GM18508 (cell line): ENCODE results near the gene GINS2.

Experiments
- ATAC-seq: cut with Tn5 transposase; IDR thresholded peaks from one replicate; pipeline ENCODE4 v1.9.1; 2021; ENCODE audit warnings: moderate number of reproducible peaks; ENCODE audit not compliant: insufficient read depth, unreplicated experiment

The GINS2 gene

DNA sequence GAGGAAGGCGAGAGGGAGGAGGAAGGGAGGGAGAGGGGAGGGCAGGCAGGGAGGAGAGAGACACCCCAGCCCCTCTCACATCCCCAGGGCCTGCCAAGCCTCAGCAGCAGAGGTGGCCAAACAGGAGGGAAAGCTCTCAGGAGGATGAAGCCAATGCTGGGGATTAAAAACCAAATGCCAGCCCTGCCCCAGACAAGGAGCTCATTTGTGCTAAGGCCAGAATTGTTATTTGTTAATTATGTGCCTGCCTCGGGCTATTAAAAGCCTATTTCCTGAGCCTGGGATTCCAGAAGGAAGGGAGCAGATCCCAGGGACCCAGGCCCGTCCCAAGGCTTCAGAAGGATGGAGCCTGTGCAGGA lies 27.9 kb upstream of the GINS2 start:
- ATAC-seq: no peak

GRCh38 chr16:85716022-85716679 lies 27.4 kb upstream of the GINS2 start:
- ATAC-seq: no peak

- ATAC-seq: no peak
Observed at GRCh38 chr16:85715169-85716021, 26.6 kb upstream of the GINS2 start.

GRCh38 chr16:85712801-85713200 lies 24.0 kb upstream of the GINS2 start:
- ATAC-seq: no peak

- no peak for ATAC-seq
Observed at GRCh38 chr16:85711982-85712587, 23.3 kb upstream of the GINS2 start.

- no peak for ATAC-seq
Observed at GRCh38 chr16:85710732-85711131, 22.0 kb upstream of the GINS2 start.

- ATAC-seq: no peak
Observed at GRCh38 chr16:85709766-85710585, 21.2 kb upstream of the GINS2 start.

DNA sequence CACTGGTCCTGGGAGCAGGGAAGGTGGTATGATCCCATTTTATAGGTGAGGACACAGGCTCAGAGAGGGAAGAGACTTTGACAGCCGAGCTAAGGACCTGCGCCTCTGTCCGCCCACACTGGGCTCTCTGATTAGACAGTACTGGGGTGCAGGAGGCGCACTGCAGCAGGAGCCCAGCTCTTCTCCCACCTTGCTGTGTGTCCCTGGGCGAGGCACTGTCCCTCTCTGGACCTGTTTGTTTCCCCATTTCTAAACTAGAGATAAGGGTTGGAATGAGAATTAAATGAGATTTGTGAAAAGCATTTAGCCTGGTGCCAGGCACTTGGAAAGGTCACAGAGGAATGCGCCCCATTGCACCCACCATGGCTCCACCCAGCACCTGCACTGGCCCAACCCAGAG lies 19.6 kb upstream of the GINS2 start:
- no peak for ATAC-seq

DNA sequence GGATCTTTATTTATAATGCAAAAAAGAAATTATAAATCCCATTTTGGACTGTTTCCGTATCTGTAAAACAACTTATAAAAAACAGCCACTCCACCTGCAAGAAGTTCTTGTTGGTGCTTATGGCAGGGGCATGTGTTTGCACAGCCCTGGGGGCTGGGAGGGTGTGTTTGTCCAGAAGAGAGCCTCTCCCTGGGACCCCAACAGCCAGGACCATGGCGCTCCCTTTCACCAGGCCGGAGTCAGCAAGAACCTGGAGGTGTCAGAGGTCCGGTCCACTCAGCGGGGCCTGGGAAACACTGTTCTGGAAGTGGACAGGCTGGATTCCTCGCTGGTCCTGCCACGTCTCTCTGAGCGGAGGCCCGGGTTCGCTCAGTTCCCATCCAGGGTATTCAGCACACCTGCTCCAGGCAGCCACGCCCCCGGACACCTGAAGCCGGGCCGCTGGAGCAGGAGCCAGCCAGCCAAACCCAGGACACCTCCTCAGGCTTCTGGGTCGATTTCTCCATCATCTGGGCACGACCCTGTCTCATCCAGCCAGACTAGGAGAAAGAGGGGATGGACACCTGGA lies 18.9 kb upstream of the GINS2 start:
- ATAC-seq: no peak

DNA sequence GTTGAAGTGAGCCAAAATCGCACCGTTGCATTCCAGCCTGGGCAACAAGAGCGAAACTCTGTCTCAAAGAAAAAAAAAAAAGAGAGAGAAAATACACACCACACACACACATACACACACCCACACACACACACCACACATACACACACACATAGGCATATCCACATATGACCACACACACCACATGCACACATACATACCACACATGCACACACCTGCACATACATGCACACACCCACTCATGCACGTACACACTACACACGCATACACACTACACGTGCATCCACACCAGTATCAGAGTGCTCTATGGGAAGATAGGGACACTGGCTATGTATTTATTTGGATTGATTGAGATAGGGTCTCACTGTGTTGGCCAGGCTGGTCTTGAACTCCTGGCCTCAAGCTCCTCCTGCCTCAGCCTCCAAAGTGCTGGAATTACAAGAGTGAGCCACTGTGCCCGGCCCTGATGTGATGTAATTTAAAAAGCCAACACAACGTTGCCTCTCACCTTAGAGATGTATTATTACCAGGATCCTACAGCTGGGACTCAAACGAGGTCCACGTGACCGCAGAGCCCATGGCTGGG lies 17.8 kb upstream of the GINS2 start:
- no peak for ATAC-seq

DNA sequence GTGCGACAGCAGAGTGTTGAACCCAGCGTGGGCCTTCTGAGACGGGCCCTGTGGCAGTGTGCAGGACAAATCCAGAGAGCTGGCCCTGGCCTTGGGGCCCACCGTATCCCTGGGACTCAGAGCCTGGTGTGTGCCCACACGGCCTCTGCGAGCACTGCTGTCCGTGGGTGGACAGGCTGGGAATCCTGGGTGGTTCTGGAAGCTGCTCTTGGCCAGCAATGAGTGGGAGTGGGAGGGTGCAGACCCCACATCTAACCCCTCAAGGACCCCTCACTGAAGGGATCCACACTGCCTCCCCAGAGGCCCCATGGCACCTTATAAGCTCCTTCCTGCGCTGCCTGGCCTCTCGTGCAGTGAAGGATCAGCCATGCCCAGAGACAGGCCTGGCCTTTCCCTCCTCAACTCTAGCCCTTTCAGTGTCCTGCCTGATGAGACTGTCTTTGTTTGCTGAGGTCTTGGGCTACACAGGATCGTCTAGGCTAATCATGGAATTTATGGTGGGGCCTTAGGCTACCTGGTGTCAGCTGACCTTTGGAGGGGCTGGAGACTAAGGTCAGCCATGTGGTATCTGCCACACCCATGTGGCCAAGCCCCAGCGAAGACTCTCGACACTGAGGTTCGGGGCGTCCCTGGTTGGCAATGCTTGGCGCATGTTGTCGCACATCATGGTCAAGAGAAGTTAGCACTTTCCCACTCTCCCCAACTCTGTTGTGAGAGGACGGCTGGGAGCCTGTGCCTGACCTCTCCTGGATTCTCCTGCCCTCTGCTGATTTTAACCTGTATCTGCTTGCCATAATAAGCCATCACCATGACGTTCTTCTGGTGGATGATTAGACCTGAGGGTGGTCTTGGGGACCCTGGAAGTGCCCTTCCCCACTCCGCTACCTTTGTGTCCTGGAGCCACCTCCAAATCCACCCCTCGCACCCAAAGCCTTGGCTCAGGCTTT lies 16.4 kb upstream of the GINS2 start:
- no peak for ATAC-seq

DNA sequence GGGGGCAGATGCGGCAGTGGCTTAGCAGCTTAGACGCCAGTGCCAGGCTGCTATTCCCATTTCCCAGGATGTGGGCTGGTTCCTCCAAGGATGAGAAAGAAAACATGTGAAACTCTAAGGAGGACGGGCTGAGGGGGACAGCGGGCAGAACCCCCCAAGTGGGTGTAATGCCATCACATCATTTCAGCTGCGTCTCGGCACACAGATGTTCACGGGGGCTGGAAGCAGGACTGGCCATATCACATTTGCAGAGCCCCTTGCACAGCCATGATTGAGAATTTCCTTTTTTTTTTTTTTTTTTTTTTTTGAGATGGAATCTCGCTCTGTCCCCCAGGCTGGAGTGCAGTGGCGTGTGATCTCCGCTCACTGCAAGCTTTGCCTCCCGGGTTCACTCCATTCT lies 15.3 kb upstream of the GINS2 start:
- no peak for ATAC-seq

DNA sequence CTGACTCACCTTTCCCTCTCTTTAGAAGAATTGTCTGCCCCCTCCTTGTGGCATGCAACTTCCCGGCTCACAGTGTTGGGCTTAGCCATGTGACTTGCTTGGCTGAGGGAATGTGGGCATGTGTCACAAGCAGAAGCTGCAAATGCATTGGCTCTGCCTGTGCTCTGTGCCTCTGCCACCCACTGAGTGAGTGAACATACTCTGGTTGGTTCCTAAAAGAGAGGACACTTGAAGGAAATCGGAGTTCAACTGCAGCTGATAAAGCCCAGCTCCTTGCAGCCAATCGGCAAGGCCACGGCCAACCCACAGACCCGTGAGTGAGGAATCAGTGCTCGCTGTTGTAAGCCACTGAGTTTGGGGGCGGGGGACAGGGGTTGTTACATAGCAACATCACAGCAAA lies 10.9 kb upstream of the GINS2 start:
- ATAC-seq: no peak

- ATAC-seq: no peak
Observed at GRCh38 chr16:85698935-85699558, 10.3 kb upstream of the GINS2 start.

DNA sequence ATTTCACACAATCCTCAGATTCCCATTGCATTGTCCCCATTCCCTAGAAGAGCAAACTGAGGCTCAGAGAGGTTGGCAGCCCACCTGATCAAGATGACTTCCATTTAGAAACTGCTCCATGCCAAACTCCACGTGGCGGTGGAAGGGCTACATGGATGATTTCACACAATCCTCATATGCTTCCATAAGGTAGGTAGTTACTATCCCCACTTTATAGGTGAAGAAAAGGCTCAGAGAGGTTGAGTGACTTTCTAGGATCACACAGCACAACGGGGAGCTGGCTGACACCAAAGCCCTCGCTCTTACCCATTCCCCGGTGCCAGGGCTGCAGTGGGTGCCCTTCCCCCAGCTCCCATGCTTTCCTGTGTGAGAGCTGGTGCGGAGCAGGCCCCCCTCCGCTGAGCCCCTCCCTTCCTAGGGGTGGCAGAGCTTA lies 9.7 kb upstream of the GINS2 start:
- ATAC-seq: no peak

- ATAC-seq: no peak
Observed at GRCh38 chr16:85697431-85697830, 8.7 kb upstream of the GINS2 start.

- ATAC-seq: no peak
Observed at GRCh38 chr16:85696781-85697180, 8.0 kb upstream of the GINS2 start.
